Uterine smooth muscle cell (primary cell): ENCODE data around the gene OR2T34. TPM values are rescaled to one million over a fixed set of nuclear protein-coding genes. Genes with fewer than 3 reads are reported as not detected.

Source experiments
- total RNA-seq: library from RNA; depleted of rRNA; stranded (reverse); fragments of >200 nt; gene quantifications from 2 replicates; pipeline ENCODE4 v1.2.3, GENCODE V29; 2014

OR2T34 gene, protein sequence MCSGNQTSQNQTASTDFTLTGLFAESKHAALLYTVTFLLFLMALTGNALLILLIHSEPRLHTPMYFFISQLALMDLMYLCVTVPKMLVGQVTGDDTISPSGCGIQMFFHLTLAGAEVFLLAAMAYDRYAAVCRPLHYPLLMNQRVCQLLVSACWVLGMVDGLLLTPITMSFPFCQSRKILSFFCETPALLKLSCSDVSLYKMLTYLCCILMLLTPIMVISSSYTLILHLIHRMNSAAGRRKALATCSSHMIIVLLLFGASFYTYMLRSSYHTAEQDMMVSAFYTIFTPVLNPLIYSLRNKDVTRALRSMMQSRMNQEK
- not detected in 2 replicates for total RNA-seq

GRCh38 chr1:248574657-248575056 lies at the start of gene OR2T34:
OR2T34 (minus strand) TSS chr1:248574757; CDS start chr1:248574757, 0 bp downstream.

GRCh38 chr1:248597589-248597988 lies 23.0 kb upstream of the OR2T34 start, which contains the start of gene OR2T10:
OR2T10 (minus strand) TSS chr1:248597700; CDS start chr1:248593768, 3,932 bp downstream.

DNA sequence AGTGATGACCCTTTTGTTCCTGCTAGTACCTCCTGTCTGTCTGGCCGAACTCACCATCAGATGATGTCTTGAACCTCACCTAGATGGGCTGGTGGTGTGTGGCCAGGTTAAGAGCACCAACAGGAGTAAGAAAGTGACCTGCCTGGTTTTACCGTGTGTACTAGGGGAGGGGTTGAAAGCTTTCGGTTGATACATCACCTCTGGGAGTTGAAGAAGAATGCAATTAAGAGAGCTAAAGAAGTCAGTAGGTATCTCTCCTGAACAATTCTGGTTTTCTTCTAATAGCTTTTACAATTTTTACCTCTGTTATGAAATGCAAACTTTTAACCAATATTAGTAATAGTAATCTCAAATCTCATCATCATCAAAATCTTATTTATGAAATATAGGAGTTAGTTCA lies 11.9 kb downstream of the OR2T34 start, which contains the start of gene OR2T29:
TSS of gene OR2T29 (minus strand) at position 101 of the 400 bp plus-strand sequence. CDS start 3,281 bp downstream, outside the sequence.

Other genes with a start within 250 kb of the OR2T34 start
- gene OR14C36, start 226.0 kb downstream of the OR2T34 start, total RNA-seq = not detected in 2 replicates
- not detected in 2 replicates for gene OR2T4, start 213.1 kb downstream of the OR2T34 start, total RNA-seq
- not detected in 2 replicates for gene OR2T6, start 199.0 kb downstream of the OR2T34 start, total RNA-seq
- gene OR2T1, start 171.7 kb downstream of the OR2T34 start, total RNA-seq = not detected in 2 replicates
- gene OR2T2, start 129.1 kb downstream of the OR2T34 start, total RNA-seq = not detected in 2 replicates
- not detected in 2 replicates for gene OR2T3, start 101.4 kb downstream of the OR2T34 start, total RNA-seq
- gene OR2T5, start 86.2 kb downstream of the OR2T34 start, total RNA-seq = not detected in 2 replicates
- not detected in 2 replicates for gene OR2G6, start 66.7 kb downstream of the OR2T34 start, total RNA-seq
- not detected in 2 replicates for gene OR2T29, start 12.0 kb downstream of the OR2T34 start, total RNA-seq
- not detected in 2 replicates for gene OR2T10, start 22.9 kb upstream of the OR2T34 start, total RNA-seq
- gene OR2T11, start 60.3 kb upstream of the OR2T34 start, total RNA-seq = not detected in 2 replicates
- not detected in 2 replicates for gene OR2T35, start 70.5 kb upstream of the OR2T34 start, total RNA-seq
- not detected in 2 replicates for gene OR2T27, start 80.8 kb upstream of the OR2T34 start, total RNA-seq
- not detected in 2 replicates for gene OR14I1, start 128.0 kb upstream of the OR2T34 start, total RNA-seq
- not detected in 2 replicates for gene LYPD8, start 181.0 kb upstream of the OR2T34 start, total RNA-seq